CD4-positive, alpha-beta T cell treated with Interleukin-17A for 4 hours (primary cell): ENCODE data around the gene GARIN3.
"Not testable (repeated sequence)": the region's sequence is repeated elsewhere in the genome, so short reads cannot be mapped to it uniquely, and the experiment has no call there.

Experiments
- DNase-seq: peaks from one replicate; pipeline ENCODE4 v3.0.0-alpha.2; 2020; ENCODE audit warnings: mixed read lengths

GARIN3 gene

GRCh38 chr5:157166214-157167213 is at the start of gene GARIN3:
Gene GARIN3, minus strand, starts transcription at chr5:157166264. Its CDS starts 96 bp downstream, at chr5:157166168.
- DNase-seq: no peak

- DNase-seq: no peak
Observed at GRCh38 chr5:157215514-157216167, 49.6 kb upstream of the GARIN3 start.

- DNase-seq: peak; percentile 47
Observed at GRCh38 chr5:157214861-157215513, 48.9 kb upstream of the GARIN3 start.

GRCh38 chr5:157214415-157214814 is 48.4 kb upstream of the GARIN3 start:
- no peak for DNase-seq

GRCh38 chr5:157213527-157214243 is 47.6 kb upstream of the GARIN3 start:
- DNase-seq: no peak

GRCh38 chr5:157212307-157212706 is 46.2 kb upstream of the GARIN3 start:
- no peak for DNase-seq

- not testable (repeated sequence) for DNase-seq
Observed at GRCh38 chr5:157210652-157211051, 44.6 kb upstream of the GARIN3 start.

GRCh38 chr5:157205708-157206107 is 39.6 kb upstream of the GARIN3 start:
- no peak for DNase-seq

- peak; percentile 46 for DNase-seq
Observed at GRCh38 chr5:157204765-157205164, 38.7 kb upstream of the GARIN3 start.

GRCh38 chr5:157203417-157203816 is 37.4 kb upstream of the GARIN3 start:
- DNase-seq: peak; percentile 54

- no peak for DNase-seq
Observed at GRCh38 chr5:157201857-157202256, 35.8 kb upstream of the GARIN3 start.

GRCh38 chr5:157198277-157198986 is 32.4 kb upstream of the GARIN3 start:
- peak; percentile 77 for DNase-seq

- peak; percentile 63 for DNase-seq
Observed at GRCh38 chr5:157197086-157197485, 31.0 kb upstream of the GARIN3 start.

- no peak for DNase-seq
Observed at GRCh38 chr5:157196045-157196444, 30.0 kb upstream of the GARIN3 start.

GRCh38 chr5:157193699-157194424 is 27.8 kb upstream of the GARIN3 start:
- DNase-seq: peak; percentile 62

- peak; percentile 48 for DNase-seq
Observed at GRCh38 chr5:157189223-157189622, 23.2 kb upstream of the GARIN3 start.

- DNase-seq: peak; percentile 45
Observed at GRCh38 chr5:157188270-157188669, 22.2 kb upstream of the GARIN3 start.

GRCh38 chr5:157187046-157187754 is 21.1 kb upstream of the GARIN3 start:
- no peak for DNase-seq

- DNase-seq: no peak
Observed at GRCh38 chr5:157186309-157187045, 20.4 kb upstream of the GARIN3 start.

- peak; percentile 42 for DNase-seq
Observed at GRCh38 chr5:157185122-157185521, 19.1 kb upstream of the GARIN3 start.
